IMR-90 (cell line): Measurements from ENCODE around the gene RAB39B. TPM values are rescaled to one million over a fixed set of nuclear protein-coding genes. Genes with fewer than 3 reads are reported as not detected.

Source experiments
- ATAC-seq: fragments of 200-7000 bp; cut with Tn5 transposase; 2 replicates; pipeline ENCODE4 v1.9.1; 2020; ENCODE audit warnings: low read depth, mild to moderate bottlenecking, moderate library complexity
- BruUV-seq: library from RNA; stranded (reverse); fragments of 400-500 nt; replicated peaks from 2 replicates; lab custom pipeline; 2021; lab: Mats Ljungman, UMichigan
- CTCF ChIA-PET: fragments of 300-600 bp; formaldehyde crosslinking; extraction: SDS; loops from one replicate; lab custom pipeline; 2021; ENCODE audit warnings: antibody characterized with exemption; lab: Yijun Ruan, JAX
- POLR2A ChIA-PET: fragments of 300-600 bp; sonication (Branson Sonifier 250); formaldehyde crosslinking; loops from one replicate; lab custom pipeline; 2022; ENCODE audit warnings: antibody characterized with exemption; ENCODE audit not compliant: unreplicated experiment; lab: Charles Lee
- DNase-seq: peaks from one replicate; pipeline ENCODE4 v3.0.0; 2013
- H2AFZ ChIP-seq: replicated peaks from 2 replicates; pipeline ENCODE3; 2013; ENCODE audit warnings: low read length, mild to moderate bottlenecking; ENCODE audit not compliant: poor library complexity
- H2AK5ac ChIP-seq: 2 replicates; pipeline ENCODE4 v1.6.1; 2013; ENCODE audit warnings: low read depth, low read length, inconsistent platforms
- H2AK9ac ChIP-seq: replicated peaks from 2 replicates; pipeline ENCODE3; 2013; ENCODE audit warnings: mild to moderate bottlenecking, low read depth, low read length, moderate library complexity; ENCODE audit not compliant: poor library complexity
- H2BK120ac ChIP-seq: 2 replicates; pipeline ENCODE4 v1.6.1; 2013; ENCODE audit warnings: low read depth, low read length, inconsistent platforms
- H2BK15ac ChIP-seq: 3 replicates; pipeline ENCODE4 v1.6.1; 2013; ENCODE audit warnings: low read depth, low read length, inconsistent platforms
- H2BK20ac ChIP-seq: 2 replicates; pipeline ENCODE4 v1.6.1; 2013; ENCODE audit warnings: low read depth, mild to moderate bottlenecking, inconsistent platforms, low read length, moderate library complexity
- H2BK5ac ChIP-seq: 2 replicates; pipeline ENCODE4 v1.6.1; 2013; ENCODE audit warnings: mild to moderate bottlenecking, low read depth, low read length, inconsistent platforms; ENCODE audit not compliant: poor library complexity, severe bottlenecking
- H3K14ac ChIP-seq: replicated peaks from 2 replicates; pipeline ENCODE4 v1.6.1; 2013; ENCODE audit warnings: low read depth, low read length, inconsistent platforms
- H3K18ac ChIP-seq: 2 replicates; pipeline ENCODE4 v1.6.1; 2013; ENCODE audit warnings: low read depth, low read length, control low read depth
- H3K23ac ChIP-seq: 2 replicates; pipeline ENCODE4 v1.6.1; 2013; ENCODE audit warnings: low read depth, low read length, inconsistent platforms
- H3K27ac ChIP-seq: 2 replicates; pipeline ENCODE4 v1.5.1; 2013; ENCODE audit warnings: mild to moderate bottlenecking, control low read depth, low read length; ENCODE audit not compliant: insufficient read depth
- H3K27me3 ChIP-seq: 2 replicates; pipeline ENCODE4 v1.6.1; 2013; ENCODE audit warnings: low read length; ENCODE audit not compliant: control insufficient read depth, insufficient read depth
- H3K36me3 ChIP-seq: 2 replicates; pipeline ENCODE4 v1.6.1; 2013; ENCODE audit warnings: low read length, mixed read lengths; ENCODE audit not compliant: control insufficient read depth, insufficient read depth
- H3K4ac ChIP-seq: 2 replicates; pipeline ENCODE4 v1.6.1; 2013; ENCODE audit warnings: low read depth, low read length, inconsistent platforms
- H3K4me1 ChIP-seq: 2 replicates; pipeline ENCODE4 v1.6.1; 2013; ENCODE audit warnings: low read length, mixed read lengths; ENCODE audit not compliant: control insufficient read depth, insufficient read depth
- H3K4me2 ChIP-seq: 2 replicates; pipeline ENCODE4 v1.6.1; 2013; ENCODE audit warnings: low read depth, mild to moderate bottlenecking, control low read depth, low read length, moderate library complexity
- H3K4me3 ChIP-seq: 2 replicates; pipeline ENCODE4 v1.5.1; 2013; ENCODE audit warnings: low read depth, mild to moderate bottlenecking, control low read depth, low read length, moderate library complexity; ENCODE audit not compliant: insufficient read depth
- H3K56ac ChIP-seq: 2 replicates; pipeline ENCODE4 v1.6.1; 2013; ENCODE audit warnings: low read length, inconsistent platforms; ENCODE audit not compliant: insufficient read depth; ENCODE audit errors: extremely low read depth
- H3K79me1 ChIP-seq, 2 experiments: 2 replicates each; pipeline ENCODE4 v1.6.1; 2013; ENCODE audit warnings: low read length in 2 of 2, inconsistent platforms in 1 of 2, low read depth in 1 of 2
- H3K9ac ChIP-seq: 2 replicates; pipeline ENCODE4 v1.6.1; 2013; ENCODE audit warnings: low read depth, low read length, control low read depth
- H3K9me1 ChIP-seq: 2 replicates; pipeline ENCODE4 v1.6.1; 2013; ENCODE audit warnings: low read length, inconsistent platforms; ENCODE audit not compliant: insufficient read depth
- H3K9me3 ChIP-seq: 2 replicates; pipeline ENCODE4 v1.6.1; 2013; ENCODE audit warnings: low read length; ENCODE audit not compliant: control insufficient read depth, insufficient read depth
- H4K20me1 ChIP-seq: 2 replicates; pipeline ENCODE4 v1.6.1; 2013; ENCODE audit warnings: low read length, inconsistent platforms; ENCODE audit not compliant: insufficient read depth
- H4K5ac ChIP-seq: 2 replicates; pipeline ENCODE4 v1.6.1; 2013; ENCODE audit warnings: mild to moderate bottlenecking, low read depth, low read length, control low read depth
- H4K8ac ChIP-seq, 2 experiments: 2 replicates each; pipeline ENCODE4 v1.6.1; 2013; ENCODE audit warnings: low read depth in 2 of 2, low read length in 2 of 2, control low read depth in 1 of 2, inconsistent platforms in 1 of 2
- H4K91ac ChIP-seq: 2 replicates; pipeline ENCODE4 v1.6.1; 2013; ENCODE audit warnings: low read depth, low read length, inconsistent platforms; ENCODE audit not compliant: insufficient read depth
- BHLHE40 ChIP-seq: fragments of 150-350 bp; IDR thresholded peaks from 2 replicates; pipeline ENCODE4 v1.6.1; 2016; ENCODE audit warnings: mild to moderate bottlenecking, low read depth, low read length
- CEBPB ChIP-seq: IDR thresholded peaks from 2 replicates; pipeline ENCODE4 v1.6.1; 2012; ENCODE audit warnings: low read depth, low read length, improper control_type of control experiment
- CHD1 ChIP-seq: IDR thresholded peaks from 2 replicates; pipeline ENCODE4 v1.6.1; 2012; ENCODE audit warnings: low read depth, low read length, improper control_type of control experiment
- FOS ChIP-seq: fragments of 150-350 bp; IDR thresholded peaks from 2 replicates; pipeline ENCODE4 v1.6.1; 2016; ENCODE audit warnings: low read depth, low read length
- MAFK ChIP-seq: IDR thresholded peaks from 2 replicates; pipeline ENCODE4 v1.6.1; 2012; ENCODE audit warnings: low read depth, low read length, improper control_type of control experiment
- MAZ ChIP-seq: IDR thresholded peaks from 2 replicates; pipeline ENCODE4 v1.6.1; 2012; ENCODE audit warnings: low read depth, mild to moderate bottlenecking, low read length, improper control_type of control experiment, moderate library complexity, borderline replicate concordance
- MXI1 ChIP-seq: IDR thresholded peaks from 2 replicates; pipeline ENCODE4 v1.6.1; 2012; ENCODE audit warnings: low read depth, mild to moderate bottlenecking, low read length, moderate library complexity, borderline replicate concordance
- NFE2L2 ChIP-seq: fragments of 150-350 bp; IDR thresholded peaks from 2 replicates; pipeline ENCODE4 v1.6.1; 2016; ENCODE audit warnings: low read depth, mild to moderate bottlenecking, low read length
- POLR2A ChIP-seq: IDR thresholded peaks from 2 replicates; pipeline ENCODE4 v1.6.1; 2012; ENCODE audit warnings: mild to moderate bottlenecking, low read depth, low read length
- RAD21 ChIP-seq: IDR thresholded peaks from 2 replicates; pipeline ENCODE4 v1.6.1; 2012; ENCODE audit warnings: low read length, improper control_type of control experiment
- RCOR1 ChIP-seq: IDR thresholded peaks from 2 replicates; pipeline ENCODE4 v1.6.1; 2012; ENCODE audit warnings: mild to moderate bottlenecking, low read length, improper control_type of control experiment; ENCODE audit not compliant: insufficient replicate concordance
- RFX5 ChIP-seq: IDR thresholded peaks from 2 replicates; pipeline ENCODE4 v1.8.0; 2012; ENCODE audit warnings: low read depth, mild to moderate bottlenecking, low read length, moderate library complexity
- SMC3 ChIP-seq: fragments of 150-350 bp; IDR thresholded peaks from 2 replicates; pipeline ENCODE4 v1.6.1; 2016; ENCODE audit warnings: low read depth, mild to moderate bottlenecking, antibody characterized with exemption, low read length, moderate library complexity
- WGBS, 2 experiments: methylation state at CpG; one replicate each; pipeline versions ENCODE4 v1.1.5 to v1.1.7; 2013; ENCODE audit warnings: missing lambda C conversion rate in 2 of 2; ENCODE audit not compliant: insufficient read length in 1 of 2; ENCODE audit errors: extremely low coverage in 2 of 2; 5-methylcytosine and 5-hydroxymethylcytosine counted together
- dilution Hi-C: fragments of 300-500 bp; cut with HindIII; formaldehyde crosslinking; loops from one replicate; pipeline ENCODE4 v1.14.3; 2018; ENCODE audit warnings: low sequenced_read_pairs; ENCODE audit not compliant: unreplicated experiment
- in situ Hi-C: fragments of 300-500 bp; cut with MboI; formaldehyde crosslinking; loops from 3 replicates; pipeline ENCODE4 v1.14.3; 2019; ENCODE audit warnings: low sequenced_read_pairs, inconsistent platforms, mixed read lengths
- intact Hi-C: fragments of 100-400 bp; cut with micrococcal nuclease; formaldehyde crosslinking; loops from 2 replicates; pipeline ENCODE4 v1.10.0; 2022
- polyA plus RNA-seq, 3 experiments: library from polyadenylated mRNA; depleted of rRNA; stranded (reverse); fragments of >200 nt; gene quantifications; 2 replicates each; pipeline ENCODE4 v1.2.3, GENCODE V29; 2012; ENCODE audit warnings: low replicate concordance in 1 of 3
- total RNA-seq: library from RNA; depleted of rRNA; stranded (reverse); fragments of >200 nt; gene quantifications from 2 replicates; pipeline ENCODE4 v1.2.3, GENCODE V29; 2012
- TF ChIP-seq, protein P1 (sequence below): fragments of 150-350 bp; IDR thresholded peaks from 2 replicates; pipeline ENCODE4 v1.6.1; 2016; ENCODE audit warnings: low read depth, mild to moderate bottlenecking, low read length, moderate library complexity, borderline replicate concordance
- TF ChIP-seq, protein P2 (sequence below): fragments of 150-350 bp; IDR thresholded peaks from 2 replicates; pipeline ENCODE4 v1.6.1; 2017; ENCODE audit warnings: mild to moderate bottlenecking, antibody characterized with exemption, low read length, low read depth

The RAB39B gene
- total and polyA plus RNA-seq, 2 of the 4 experiments (the other 2 are of a cell fraction): 0.29 to 0.54 TPM

DNA sequence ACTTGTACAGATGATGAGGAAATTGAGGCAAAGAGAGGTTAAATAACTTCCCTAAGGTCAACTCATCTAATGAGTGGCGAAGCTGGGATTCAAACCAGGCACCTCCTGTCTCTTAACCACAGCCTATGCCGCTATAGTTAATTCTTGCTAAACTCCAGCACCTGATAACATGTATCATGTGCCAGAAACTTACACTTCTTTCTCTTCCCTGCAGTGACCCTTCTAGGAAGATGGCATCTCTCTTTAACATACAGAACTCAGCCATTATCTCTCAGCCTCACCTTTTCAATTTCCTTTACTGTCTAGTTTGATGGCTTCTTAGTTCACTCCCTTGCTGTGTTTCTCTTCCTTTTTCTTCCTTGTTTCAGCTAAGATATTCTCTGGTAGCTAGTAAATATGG, 45.5 kb downstream of the RAB39B start:
- H4K91ac ChIP-seq: no peak overlapping the region
- H3K4ac ChIP-seq: no peak overlapping the region
- no peak overlapping the region for H3K4me3 ChIP-seq
- CTCF ChIA-PET: no interaction called here
- no peaks in the 10 kb centered on the region for H3K9me3 ChIP-seq
- no peaks in the 10 kb centered on the region; a peak in 3 of 4 replicates for H3K79me1 ChIP-seq
- intact Hi-C loops: loop anchor here (10.0 kb wide), 1 partner anchor 124 kb away; no protein-coding TSS in a partner anchor
- no peak overlapping the region for H3K14ac ChIP-seq
- dilution Hi-C loops: no loop called here
- peaks cover 4% of the 10 kb centered on the region for H4K20me1 ChIP-seq
- H3K23ac ChIP-seq: 0 out of 2 replicates have a peak overlapping the region, but pooled peaks have one; percentile 61
- no peak overlapping the region for H2AFZ ChIP-seq
- H3K36me3 ChIP-seq: peaks cover 3% of the 10 kb centered on the region; the same call in 1 of the 2 replicates
- H2BK20ac ChIP-seq: no peak overlapping the region
- no peak overlapping the region for H4K5ac ChIP-seq
- no peak overlapping the region for H4K8ac ChIP-seq
- no TSS peak for BruUV-seq
- TF ChIP-seq NFE2L2 (no peak), BHLHE40 (no peak), RAD21 (no peak), MAFK (no peak), CHD1 (no peak), FOS (no peak), SMC3 (no peak), MXI1 (no peak), RFX5 (no peak), RCOR1 (no peak), POLR2A (no peak), CEBPB (no peak), MAZ (no peak)
- TF ChIP-seq, protein P1, sequence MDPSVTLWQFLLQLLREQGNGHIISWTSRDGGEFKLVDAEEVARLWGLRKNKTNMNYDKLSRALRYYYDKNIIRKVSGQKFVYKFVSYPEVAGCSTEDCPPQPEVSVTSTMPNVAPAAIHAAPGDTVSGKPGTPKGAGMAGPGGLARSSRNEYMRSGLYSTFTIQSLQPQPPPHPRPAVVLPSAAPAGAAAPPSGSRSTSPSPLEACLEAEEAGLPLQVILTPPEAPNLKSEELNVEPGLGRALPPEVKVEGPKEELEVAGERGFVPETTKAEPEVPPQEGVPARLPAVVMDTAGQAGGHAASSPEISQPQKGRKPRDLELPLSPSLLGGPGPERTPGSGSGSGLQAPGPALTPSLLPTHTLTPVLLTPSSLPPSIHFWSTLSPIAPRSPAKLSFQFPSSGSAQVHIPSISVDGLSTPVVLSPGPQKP: no peak
- TF ChIP-seq, protein P2, sequence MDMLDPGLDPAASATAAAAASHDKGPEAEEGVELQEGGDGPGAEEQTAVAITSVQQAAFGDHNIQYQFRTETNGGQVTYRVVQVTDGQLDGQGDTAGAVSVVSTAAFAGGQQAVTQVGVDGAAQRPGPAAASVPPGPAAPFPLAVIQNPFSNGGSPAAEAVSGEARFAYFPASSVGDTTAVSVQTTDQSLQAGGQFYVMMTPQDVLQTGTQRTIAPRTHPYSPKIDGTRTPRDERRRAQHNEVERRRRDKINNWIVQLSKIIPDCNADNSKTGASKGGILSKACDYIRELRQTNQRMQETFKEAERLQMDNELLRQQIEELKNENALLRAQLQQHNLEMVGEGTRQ: no peak
- no peak overlapping the region for H2AK9ac ChIP-seq
- ATAC-seq (no peak), DNase-seq (no peak)
- no peaks in the 10 kb centered on the region for H3K9me1 ChIP-seq
- H2BK120ac ChIP-seq: no peak overlapping the region
- H3K9ac ChIP-seq: no peak overlapping the region
- WGBS, 2 experiments: no CpG with 5 or more reads among the region's 2 CpGs
- H2BK5ac ChIP-seq: no peak overlapping the region
- H3K27me3 ChIP-seq: no peaks in the 10 kb centered on the region
- H3K4me2 ChIP-seq: no peak overlapping the region
- H2BK15ac ChIP-seq: no peak overlapping the region
- H3K56ac ChIP-seq: no peak overlapping the region
- no peaks in the 10 kb centered on the region for H3K4me1 ChIP-seq
- no peak overlapping the region for H2AK5ac ChIP-seq
- POLR2A ChIA-PET: no interaction called here
- no peak overlapping the region for H3K27ac ChIP-seq
- H3K18ac ChIP-seq: no peak overlapping the region
- in situ Hi-C loops: no loop called here
